Activated CD8-positive, alpha-beta memory T cell treated with anti-CD3 and anti-CD28 coated beads, Interleukin-2, amount 10 ng/mL, durations not matched to agents 7 days and 5 days (primary cell): ENCODE measurements around the gene TNIP3. TPM values are rescaled to one million over a fixed set of nuclear protein-coding genes. Genes with fewer than 3 reads are reported as not detected.

Experiments used
- ATAC-seq: fragments of 150-1000 bp; cut with Tn5 transposase; one replicate; pipeline ENCODE4 v1.10.0; 2021; ENCODE audit warnings: moderate library complexity
- CTCF ChIA-PET: fragments of 350-600 bp; sonication (Branson Sonifier 250); formaldehyde crosslinking; loops from one replicate; lab custom pipeline; 2021; ENCODE audit warnings: antibody characterized with exemption; lab: Charles Lee
- DNase-seq: peaks from one replicate; pipeline ENCODE4 v3.0.0-alpha.2; 2020
- H3K27ac Mint-ChIP-seq: one replicate; pipeline ENCODE4 v1.8.0; 2021; ENCODE audit warnings: mild to moderate bottlenecking, mixed read lengths
- H3K27me3 Mint-ChIP-seq: one replicate; pipeline ENCODE4 v1.8.0; 2021; ENCODE audit warnings: mixed read lengths
- H3K36me3 Mint-ChIP-seq: one replicate; pipeline ENCODE4 v1.8.0; 2021; ENCODE audit warnings: mild to moderate bottlenecking, mixed read lengths
- H3K4me1 Mint-ChIP-seq: one replicate; pipeline ENCODE4 v1.8.0; 2021; ENCODE audit warnings: mixed read lengths
- H3K4me3 Mint-ChIP-seq: one replicate; pipeline ENCODE4 v1.8.0; 2021; ENCODE audit warnings: mild to moderate bottlenecking, moderate library complexity, mixed read lengths
- H3K9me3 Mint-ChIP-seq: one replicate; pipeline ENCODE4 v1.8.0; 2022; ENCODE audit warnings: low read depth, mixed read lengths
- total RNA-seq, 2 experiments: library from RNA; stranded (reverse); gene quantifications; one replicate each; pipeline ENCODE4 v1.2.3, GENCODE V29; 2021

TNIP3 gene
- total RNA-seq, 2 experiments from 2014 or later: 9.1 to 9.3 TPM

GRCh38 chr4:121088867-121089266, 75.3 kb downstream of the TNIP3 start:
- H3K27ac Mint-ChIP-seq: no peak overlapping the region
- no peaks in the 10 kb centered on the region for H3K36me3 Mint-ChIP-seq
- DNase-seq: no peak
- CTCF ChIA-PET: no interaction called here
- no peak overlapping the region for H3K4me3 Mint-ChIP-seq
- no peaks in the 10 kb centered on the region for H3K9me3 Mint-ChIP-seq
- ATAC-seq: no peak
- peaks cover 13% of the 10 kb centered on the region for H3K27me3 Mint-ChIP-seq
- H3K4me1 Mint-ChIP-seq: no peaks in the 10 kb centered on the region

Other genes with a start within 250 kb of the TNIP3 start
- gene PRDM5, start 241.6 kb downstream of the TNIP3 start, total RNA-seq: 1 to 10 TPM in 1 of 2 experiments, not detected in 1; 1.2 TPM
- gene NDNF, start 91.8 kb downstream of the TNIP3 start, total RNA-seq: under 1 TPM in 1 of 2 experiments, not detected in 1; 0.16 TPM
- gene QRFPR, start 216.7 kb upstream of the TNIP3 start, total RNA-seq: not detected